HAP-1 (cell line): ENCODE results near the gene TMPO.
"Not testable (repeated sequence)": the region's sequence is repeated elsewhere in the genome, so short reads cannot be mapped to it uniquely, and the experiment has no call there.

Source experiments
- DNase-seq, 2 experiments: peaks; one replicate each; pipeline ENCODE4 v3.0.0-alpha.2; 2016 to 2020; ENCODE audit warnings: low spot score in 2 of 2
- H3K27me3 ChIP-seq: fragments of 250-450 bp; sonication (Bioruptor Pico); 2 replicates; pipeline ENCODE4 v1.5.1; 2020; ENCODE audit warnings: low read depth, mild to moderate bottlenecking, moderate library complexity
- H3K36me3 ChIP-seq: fragments of 250-450 bp; sonication (Bioruptor Pico); replicated peaks from 2 replicates; pipeline ENCODE4 v1.5.1; 2020; ENCODE audit warnings: mild to moderate bottlenecking
- H3K4me1 ChIP-seq: fragments of 250-450 bp; sonication (Bioruptor Pico); 2 replicates; pipeline ENCODE4 v1.5.1; 2020; ENCODE audit warnings: mild to moderate bottlenecking
- H3K4me3 ChIP-seq: fragments of 250-450 bp; sonication (Bioruptor Pico); 2 replicates; pipeline ENCODE4 v1.5.1; 2020; ENCODE audit warnings: mild to moderate bottlenecking, moderate library complexity
- H3K9me3 ChIP-seq: fragments of 250-450 bp; sonication (Bioruptor Pico); 2 replicates; pipeline ENCODE4 v1.5.1; 2020; ENCODE audit warnings: mild to moderate bottlenecking, moderate library complexity
- in situ Hi-C: fragments of 300-500 bp; cut with MboI; formaldehyde crosslinking; loops from 3 replicates; pipeline ENCODE4 v1.14.3; 2020; ENCODE audit warnings: low sequenced_read_pairs, inconsistent platforms, mixed read lengths

Gene TMPO

GRCh38 chr12:98597313-98597712 lies 81.9 kb downstream of the TMPO start:
- H3K27me3 ChIP-seq, H3K9me3 ChIP-seq, DNase-seq, H3K4me3 ChIP-seq, in situ Hi-C loops: not testable (repeated sequence)
- peaks cover 10% of the 10 kb centered on the region for H3K4me1 ChIP-seq
- peaks cover 83% of the 10 kb centered on the region for H3K36me3 ChIP-seq
